Loucy (cell line): ENCODE measurements around the gene RFFL.

Experiments used
- H2AFZ ChIP-seq: fragments of 200-600 bp; sonication (generic); 2 replicates; pipeline ENCODE4 v1.6.0; 2016; ENCODE audit warnings: antibody characterized with exemption, mild to moderate bottlenecking, low read length, moderate library complexity
- H3F3A ChIP-seq: fragments of 200-600 bp; 2 replicates; pipeline ENCODE4 v1.6.0; 2016; ENCODE audit warnings: antibody characterized with exemption, low read depth, mild to moderate bottlenecking
- H3K27me3 ChIP-seq: fragments of 200-600 bp; sonication (generic); 2 replicates; pipeline ENCODE4 v1.6.1; 2014; ENCODE audit warnings: low read length, mild to moderate bottlenecking; ENCODE audit not compliant: insufficient read depth, poor library complexity, severe bottlenecking
- H3K36me3 ChIP-seq: fragments of 200-600 bp; sonication (generic); 2 replicates; pipeline ENCODE4 v1.6.1; 2016; ENCODE audit warnings: low read length; ENCODE audit not compliant: insufficient read depth
- H3K4me1 ChIP-seq: fragments of 200-600 bp; sonication (generic); 2 replicates; pipeline ENCODE4 v1.5.1; 2014; ENCODE audit warnings: low read length, mild to moderate bottlenecking; ENCODE audit not compliant: insufficient read depth, poor library complexity, severe bottlenecking
- H3K4me2 ChIP-seq: fragments of 200-600 bp; sonication (generic); 2 replicates; pipeline ENCODE4 v1.6.0; 2014; ENCODE audit warnings: antibody characterized with exemption, low read length, low read depth, mild to moderate bottlenecking; ENCODE audit not compliant: poor library complexity, severe bottlenecking
- H3K4me3 ChIP-seq: fragments of 200-600 bp; sonication (generic); 2 replicates; pipeline ENCODE4 v1.5.1; 2014; ENCODE audit warnings: low read length, mild to moderate bottlenecking, mixed read lengths; ENCODE audit not compliant: poor library complexity, severe bottlenecking
- H3K79me2 ChIP-seq: fragments of 200-600 bp; sonication (generic); 2 replicates; pipeline ENCODE4 v1.6.1; 2014; ENCODE audit warnings: low read length; ENCODE audit not compliant: insufficient read depth
- H3K9ac ChIP-seq: fragments of 200-600 bp; sonication (generic); 2 replicates; pipeline ENCODE4 v1.6.0; 2014; ENCODE audit warnings: mild to moderate bottlenecking, low read depth, low read length, moderate library complexity; ENCODE audit not compliant: poor library complexity, severe bottlenecking
- H3K9me2 ChIP-seq: fragments of 200-600 bp; sonication (generic); replicated peaks from 2 replicates; pipeline ENCODE4 v1.6.1; 2016; ENCODE audit warnings: low read depth, low read length, mixed read lengths
- H3K9me3 ChIP-seq: fragments of 200-600 bp; sonication (generic); 2 replicates; pipeline ENCODE4 v1.6.1; 2014; ENCODE audit warnings: mild to moderate bottlenecking, antibody characterized with exemption, low read length, low read depth; ENCODE audit not compliant: insufficient read depth
- H4K20me1 ChIP-seq: fragments of 200-600 bp; sonication (generic); 2 replicates; pipeline ENCODE4 v1.6.0; 2014; ENCODE audit warnings: antibody characterized with exemption, low read length, mild to moderate bottlenecking; ENCODE audit not compliant: insufficient read depth, poor library complexity, severe bottlenecking
- EZH2phosphoT487 ChIP-seq: fragments of 200-600 bp; IDR thresholded peaks from 2 replicates; pipeline ENCODE4 v1.6.1; 2018; ENCODE audit warnings: antibody characterized with exemption, mild to moderate bottlenecking, moderate library complexity, borderline replicate concordance
- TF ChIP-seq, protein P1 (sequence below): fragments of 200-600 bp; sonication (generic); conservative IDR thresholded peaks from 2 replicates; pipeline ENCODE4 v1.5.1; 2014; ENCODE audit warnings: mild to moderate bottlenecking, antibody characterized with exemption, low read length

Gene RFFL

DNA sequence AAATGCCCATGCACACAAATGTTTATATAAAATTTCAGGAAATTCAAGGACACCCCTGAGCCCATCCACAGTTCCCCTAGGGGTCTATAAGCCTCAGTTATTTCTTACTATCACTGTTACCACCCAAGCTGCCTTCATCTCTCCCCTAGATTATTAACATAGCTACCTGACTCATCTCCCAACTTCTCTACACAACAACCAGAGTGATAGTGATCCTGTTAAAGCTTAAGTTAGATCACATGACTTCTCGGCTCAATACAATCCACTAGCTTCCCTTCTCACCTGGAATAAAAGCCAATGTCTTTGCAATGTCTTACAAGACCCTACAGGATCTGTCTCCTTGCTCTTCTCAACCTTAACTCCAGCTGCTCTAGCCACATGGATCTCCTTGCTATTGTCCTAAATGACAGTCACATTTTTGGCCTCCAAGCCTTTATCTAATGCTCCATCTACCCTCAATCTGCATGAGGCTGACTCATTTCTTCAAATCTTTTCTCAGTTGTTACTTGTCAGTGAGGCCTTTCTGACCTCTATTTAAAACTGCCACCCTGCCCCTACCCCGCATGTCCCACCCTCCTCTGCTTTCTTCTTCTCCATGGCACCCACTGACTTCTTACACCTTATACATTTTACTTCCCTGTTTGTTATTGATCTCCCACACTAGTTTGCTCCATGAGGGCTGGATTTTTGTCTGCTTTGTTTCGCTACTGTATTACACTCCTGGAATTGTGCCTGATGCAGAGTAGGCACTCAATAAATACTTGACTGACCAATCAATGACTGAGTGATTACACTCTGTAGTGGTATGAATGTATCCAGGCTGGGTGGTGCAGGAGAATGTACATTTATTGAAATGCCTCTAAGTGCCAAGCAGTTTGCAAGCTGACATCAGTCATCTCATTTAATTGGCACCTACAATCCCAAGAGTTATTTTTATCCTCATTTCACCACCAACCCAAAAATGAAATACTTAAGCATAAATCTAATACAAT is 88.4 kb downstream of the RFFL start:
- H3K9me2 ChIP-seq = no peaks in the 10 kb centered on the region
- H3K4me1 ChIP-seq = peaks cover 16% of the 10 kb centered on the region
- no peaks in the 10 kb centered on the region for H3K27me3 ChIP-seq
- H3K79me2 ChIP-seq = no peaks in the 10 kb centered on the region
- no peak overlapping the region for H2AFZ ChIP-seq
- TF ChIP-seq, protein P1, sequence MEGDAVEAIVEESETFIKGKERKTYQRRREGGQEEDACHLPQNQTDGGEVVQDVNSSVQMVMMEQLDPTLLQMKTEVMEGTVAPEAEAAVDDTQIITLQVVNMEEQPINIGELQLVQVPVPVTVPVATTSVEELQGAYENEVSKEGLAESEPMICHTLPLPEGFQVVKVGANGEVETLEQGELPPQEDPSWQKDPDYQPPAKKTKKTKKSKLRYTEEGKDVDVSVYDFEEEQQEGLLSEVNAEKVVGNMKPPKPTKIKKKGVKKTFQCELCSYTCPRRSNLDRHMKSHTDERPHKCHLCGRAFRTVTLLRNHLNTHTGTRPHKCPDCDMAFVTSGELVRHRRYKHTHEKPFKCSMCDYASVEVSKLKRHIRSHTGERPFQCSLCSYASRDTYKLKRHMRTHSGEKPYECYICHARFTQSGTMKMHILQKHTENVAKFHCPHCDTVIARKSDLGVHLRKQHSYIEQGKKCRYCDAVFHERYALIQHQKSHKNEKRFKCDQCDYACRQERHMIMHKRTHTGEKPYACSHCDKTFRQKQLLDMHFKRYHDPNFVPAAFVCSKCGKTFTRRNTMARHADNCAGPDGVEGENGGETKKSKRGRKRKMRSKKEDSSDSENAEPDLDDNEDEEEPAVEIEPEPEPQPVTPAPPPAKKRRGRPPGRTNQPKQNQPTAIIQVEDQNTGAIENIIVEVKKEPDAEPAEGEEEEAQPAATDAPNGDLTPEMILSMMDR = no peak
- TF ChIP-seq EZH2phosphoT487 = no peak
- no peaks in the 10 kb centered on the region for H3K36me3 ChIP-seq
- H4K20me1 ChIP-seq = no peaks in the 10 kb centered on the region
- no peak overlapping the region for H3K9ac ChIP-seq
- H3K9me3 ChIP-seq = no peaks in the 10 kb centered on the region
- H3K4me2 ChIP-seq = no peak overlapping the region
- no peak overlapping the region for H3K4me3 ChIP-seq
- H3F3A ChIP-seq = no peaks in the 10 kb centered on the region

DNA sequence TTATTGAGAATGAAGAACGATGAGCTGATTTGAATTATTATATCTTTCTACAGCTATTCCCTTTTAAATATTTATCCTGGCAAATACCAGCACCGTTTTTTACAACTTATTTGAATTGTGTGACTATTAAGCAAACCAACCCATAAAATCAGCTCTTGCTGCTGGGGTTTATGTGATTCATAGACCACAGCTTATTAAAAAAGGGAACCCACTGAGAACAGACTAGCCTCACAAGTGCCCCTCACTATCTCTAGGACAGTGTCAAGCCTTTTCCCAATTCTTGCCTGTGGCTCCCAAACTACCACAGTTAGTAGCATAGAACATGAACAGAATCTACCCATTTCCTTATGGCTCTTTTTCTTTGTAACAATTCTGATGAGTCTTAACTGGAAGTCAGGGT is 89.3 kb downstream of the RFFL start:
- no peaks in the 10 kb centered on the region for H3K79me2 ChIP-seq
- no peaks in the 10 kb centered on the region for H3K27me3 ChIP-seq
- TF ChIP-seq, protein P1 = no peak
- TF ChIP-seq EZH2phosphoT487 = no peak
- H3K36me3 ChIP-seq = no peaks in the 10 kb centered on the region
- no peaks in the 10 kb centered on the region for H3K9me3 ChIP-seq
- no peak overlapping the region for H3K9ac ChIP-seq
- H3K4me3 ChIP-seq = no peak overlapping the region
- no peaks in the 10 kb centered on the region for H3K9me2 ChIP-seq
- peaks cover 7% of the 10 kb centered on the region for H3K4me1 ChIP-seq
- no peaks in the 10 kb centered on the region for H4K20me1 ChIP-seq
- no peaks in the 10 kb centered on the region for H3F3A ChIP-seq
- no peak overlapping the region for H2AFZ ChIP-seq
- no peak overlapping the region for H3K4me2 ChIP-seq

DNA sequence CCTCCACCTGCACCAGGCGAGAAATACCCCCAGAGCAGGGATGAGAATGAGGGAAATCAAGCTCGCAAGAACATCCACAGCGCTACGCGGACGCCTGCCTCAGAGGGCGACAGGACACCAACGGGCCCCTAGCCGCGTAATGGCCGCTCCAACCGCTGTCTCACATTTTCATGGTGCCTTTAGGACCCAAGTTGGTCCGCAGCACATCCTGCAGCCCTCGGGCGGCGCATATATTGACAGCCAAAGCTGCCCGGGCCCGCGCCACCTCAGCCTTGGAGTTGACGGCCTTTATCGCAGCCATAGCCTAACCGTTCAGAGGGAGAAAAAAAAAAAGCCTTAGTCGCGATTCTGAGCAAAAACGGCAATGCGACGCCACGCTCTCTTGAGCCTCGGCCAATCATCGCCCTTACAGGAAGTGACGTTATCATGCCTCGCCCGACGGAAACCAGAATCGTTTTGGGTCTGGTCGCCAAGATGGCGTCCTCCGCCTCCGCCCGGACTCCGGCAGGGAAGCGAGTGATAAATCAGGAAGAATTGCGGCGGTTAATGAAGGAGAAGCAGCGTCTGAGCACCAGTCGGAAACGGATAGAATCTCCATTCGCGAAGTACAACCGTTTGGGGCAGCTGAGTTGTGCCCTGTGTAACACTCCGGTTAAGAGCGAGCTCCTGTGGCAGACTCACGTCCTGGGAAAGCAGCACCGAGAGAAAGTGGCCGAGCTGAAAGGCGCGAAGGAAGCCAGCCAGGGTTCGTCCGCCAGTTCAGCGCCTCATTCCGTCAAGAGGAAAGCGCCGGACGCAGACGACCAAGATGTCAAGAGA is 102.2 kb downstream of the RFFL start, which contains the start of the genes CCT6B and ZNF830:
CCT6B (minus strand) TSS at position 368 of the 819 bp plus-strand sequence; CDS start at position 301, 67 bp downstream.
ZNF830 (plus strand) TSS at position 448 of the 819 bp plus-strand sequence; CDS start at position 475, 27 bp downstream.
- Histone ChIP-seq H3K79me2 (peaks cover 26% of the 10 kb centered on the region), H3K4me3 (peak within 1 kb of the TSS; percentile 87), H2AFZ (peak within 1 kb of the TSS; percentile 87), H3K9ac (peak within 1 kb of the TSS; percentile 92), H3K9me2 (no peaks in the 10 kb centered on the region; the same call in 1 of the 2 replicates), H3F3A (no peaks in the 10 kb centered on the region), H3K9me3 (no peaks in the 10 kb centered on the region), H4K20me1 (no peaks in the 10 kb centered on the region), H3K27me3 (peaks cover 34% of the 10 kb centered on the region), H3K4me1 (peaks cover 24% of the 10 kb centered on the region), H3K4me2 (peak within 1 kb of the TSS; percentile 93), H3K36me3 (no peaks in the 10 kb centered on the region; the same call in 1 of the 2 replicates)
- TF ChIP-seq, protein P1 = no peak
- TF ChIP-seq EZH2phosphoT487 = no peak
